Posterior cingulate gyrus (tissue), 11 donors: ENCODE data around the gene CCDC137.

Experiments
- DNase-seq, 10 donors: peaks; one replicate each; pipeline versions ENCODE4 v3.0.0 to v3.0.0-alpha.2; 2020 to 2021; ENCODE audit warnings: mixed read lengths in 3 of 10
- intact Hi-C: fragments of 100-400 bp; cut with DNase I; formaldehyde crosslinking; loops from one replicate; pipeline ENCODE4 v1.15.1; 2023

CCDC137 gene

GRCh38 chr17:81695801-81696200, 29.3 kb downstream of the CCDC137 start:
- no peak for DNase-seq
- intact Hi-C loops, result no loop called here

- DNase-seq, result no peak
- intact Hi-C loops, result no loop called here
These were observed 29.8 kb downstream of the CCDC137 start for GRCh38 chr17:81696218-81696941.

GRCh38 chr17:81697261-81698044, 30.9 kb downstream of the CCDC137 start:
- intact Hi-C loops, result no loop called here

GRCh38 chr17:81700353-81701287, 34.1 kb downstream of the CCDC137 start:
- intact Hi-C loops, result no loop called here
- DNase-seq, result no peak

More at GRCh38 chr17:81697261-81698044, 30.9 kb downstream of the CCDC137 start:
- no peak for DNase-seq

- intact Hi-C loops, result no loop called here
- DNase-seq, result no peak
These were observed 34.9 kb downstream of the CCDC137 start for GRCh38 chr17:81701288-81702071.

- peak; percentile 92 to 99 (median 96) for DNase-seq
- intact Hi-C loops, result loop anchor here (1.0 kb wide), 1 partner anchor 19 kb away; the partner anchor contains the start of gene HGS
These were observed 36.6 kb downstream of the CCDC137 start, which contains the start of gene MRPL12 for GRCh38 chr17:81702934-81703746. TSS of gene MRPL12 (plus strand) at chr17:81703367. CDS start at chr17:81703502, 135 bp downstream.

GRCh38 chr17:81703747-81704654, 37.5 kb downstream of the CCDC137 start:
- DNase-seq, result no peak
- intact Hi-C loops, result loop anchor here (1.0 kb wide), 1 partner anchor 20 kb away; the partner anchor contains the start of gene HGS

GRCh38 chr17:81705518-81706231, 39.1 kb downstream of the CCDC137 start:
- no peak for DNase-seq
- intact Hi-C loops, result no loop called here

DNA sequence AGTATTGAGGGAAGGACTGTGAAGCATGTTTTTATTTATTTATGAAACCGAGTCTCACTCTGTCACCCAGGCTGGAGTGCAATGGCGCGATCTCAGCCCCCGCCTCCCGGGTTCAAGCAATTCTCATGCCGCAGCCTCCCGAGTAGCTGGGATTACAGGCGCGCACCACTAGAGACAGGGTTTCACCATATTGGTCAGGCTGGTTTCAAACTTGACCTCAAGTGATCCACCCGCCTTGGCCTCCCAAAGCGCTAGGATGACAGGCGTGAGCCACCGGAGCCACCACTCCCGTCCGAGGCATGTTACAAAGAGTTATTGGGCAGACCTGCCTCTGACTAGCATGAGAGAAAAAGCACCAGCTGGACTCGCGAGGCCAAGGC, 39.7 kb downstream of the CCDC137 start:
- no peak for DNase-seq
- intact Hi-C loops, result no loop called here

- DNase-seq, result no peak
- intact Hi-C loops, result no loop called here
These were observed 40.5 kb downstream of the CCDC137 start for GRCh38 chr17:81706757-81707624.

- intact Hi-C loops, result no loop called here
These were observed 41.4 kb downstream of the CCDC137 start for GRCh38 chr17:81707725-81708646.

DNA sequence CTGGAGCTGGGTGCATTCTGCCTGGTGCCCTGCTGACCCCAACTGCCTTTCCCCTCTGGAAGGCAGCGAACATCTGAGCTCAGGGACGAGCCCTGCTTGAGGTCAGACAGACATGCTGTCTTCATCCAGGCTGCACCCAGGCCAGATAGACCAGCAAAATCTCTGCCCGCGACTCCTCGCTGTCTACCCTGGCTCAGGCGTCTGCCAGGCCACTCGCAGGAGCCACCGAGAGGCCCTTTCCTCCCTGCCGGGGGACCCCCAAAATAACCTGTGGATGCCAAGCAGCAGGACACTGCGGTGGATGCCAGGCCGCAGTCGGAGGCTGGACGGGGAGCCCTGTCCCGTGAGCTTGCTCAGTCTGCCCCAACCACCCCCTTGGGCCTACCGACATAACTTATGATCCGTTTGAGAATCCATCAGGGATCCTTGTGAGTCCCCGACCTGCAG, 42.2 kb downstream of the CCDC137 start:
- no peak for DNase-seq
- intact Hi-C loops, result no loop called here

More at GRCh38 chr17:81707725-81708646, 41.4 kb downstream of the CCDC137 start:
- DNase-seq, result no peak

DNA sequence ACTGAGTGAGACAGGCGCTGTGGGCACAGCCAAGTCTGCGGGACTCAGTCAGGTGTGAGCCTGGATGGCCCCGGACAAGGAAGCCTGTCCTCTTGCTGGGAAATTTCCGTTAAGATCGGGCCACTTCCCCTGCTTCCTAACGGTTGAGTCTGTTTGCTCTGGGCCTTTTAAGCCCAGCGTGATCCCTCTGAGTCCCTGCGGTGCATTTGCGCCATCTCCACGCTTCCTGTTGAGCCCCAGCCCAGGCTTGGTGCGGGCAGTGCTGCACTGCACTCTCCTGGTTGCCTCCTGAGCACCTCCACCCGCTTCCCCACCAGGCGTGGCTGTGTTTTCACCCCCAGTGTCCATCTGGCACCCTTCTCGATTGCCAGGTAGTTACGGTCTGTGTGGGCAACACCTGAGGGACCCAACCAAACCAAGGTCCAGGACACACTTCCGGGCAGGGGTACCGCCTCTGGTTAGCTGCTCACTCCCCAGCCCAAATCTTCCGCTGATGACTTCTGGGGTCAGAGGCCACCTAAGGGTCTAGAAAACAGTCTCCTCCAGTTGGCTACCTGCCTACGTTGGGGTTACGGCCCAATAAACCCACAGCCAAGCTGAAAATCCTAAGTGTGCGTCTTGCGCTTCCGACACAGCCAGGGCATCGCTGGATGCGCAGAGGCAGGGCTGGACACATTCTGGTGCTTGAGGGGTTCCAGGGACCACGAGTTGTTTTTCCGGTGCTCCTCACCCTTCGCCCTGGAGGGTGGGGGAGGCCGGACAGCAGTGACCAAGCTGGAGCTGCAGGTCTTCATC, 44.2 kb downstream of the CCDC137 start:
- no peak for DNase-seq
- intact Hi-C loops, result no loop called here

GRCh38 chr17:81711814-81712467, 45.4 kb downstream of the CCDC137 start, which contains the start of gene SLC25A10:
TSS of gene SLC25A10 (plus strand) at chr17:81712284. CDS start at chr17:81712427, 143 bp downstream.
- DNase-seq, result peak; percentile 37 to 94 (median 62)
- intact Hi-C loops, result no loop called here
